Middle frontal gyrus (tissue), 1 donor: ENCODE measurements around the gene GALNT18.

Experiments used
- DNase-seq: peaks from one replicate; pipeline ENCODE4 v3.0.0-alpha.2; 2015; ENCODE audit warnings: low spot score; ENCODE audit errors: extremely low spot score

Gene GALNT18

GRCh38 chr11:11245453-11245852 is 376.4 kb downstream of the GALNT18 start:
- DNase-seq: no peak

GRCh38 chr11:11244470-11245080 is 377.2 kb downstream of the GALNT18 start:
- DNase-seq: no peak

- DNase-seq: no peak
Observed at GRCh38 chr11:11243590-11244469, 378.0 kb downstream of the GALNT18 start.

GRCh38 chr11:11243209-11243589 is 378.6 kb downstream of the GALNT18 start:
- DNase-seq: no peak

- no peak for DNase-seq
Observed at GRCh38 chr11:11241284-11241683, 380.5 kb downstream of the GALNT18 start.

- DNase-seq: no peak
Observed at GRCh38 chr11:11239959-11240358, 381.8 kb downstream of the GALNT18 start.

GRCh38 chr11:11237070-11237832 is 384.6 kb downstream of the GALNT18 start:
- DNase-seq: no peak

GRCh38 chr11:11236498-11237059 is 385.2 kb downstream of the GALNT18 start:
- no peak for DNase-seq

GRCh38 chr11:11231763-11232162 is 390.0 kb downstream of the GALNT18 start:
- no peak for DNase-seq

- no peak for DNase-seq
Observed at GRCh38 chr11:11230802-11231562, 390.8 kb downstream of the GALNT18 start.

- DNase-seq: no peak
Observed at GRCh38 chr11:11230087-11230486, 391.7 kb downstream of the GALNT18 start.

- DNase-seq: no peak
Observed at GRCh38 chr11:11229647-11230046, 392.2 kb downstream of the GALNT18 start.

GRCh38 chr11:11227296-11228085 is 394.3 kb downstream of the GALNT18 start:
- DNase-seq: no peak
